B cell (primary cell): Measurements from ENCODE around the gene FOXN1.

Source experiments
- CTCF ChIP-seq: fragments of 200-600 bp; IDR thresholded peaks from one replicate; pipeline ENCODE4 v1.8.0; 2022; ENCODE audit warnings: antibody characterized with exemption, mild to moderate bottlenecking
- EZH2 ChIP-seq: IDR thresholded peaks from 2 replicates; pipeline ENCODE4 v1.6.1; 2012; ENCODE audit warnings: borderline replicate concordance, low read depth, mild to moderate bottlenecking, moderate library complexity, low read length; ENCODE audit not compliant: insufficient read depth, poor library complexity, severe bottlenecking

- TF ChIP-seq CTCF: no peak
- TF ChIP-seq EZH2: no peak
Observed at GRCh38 chr17:28523186-28523585, 17.0 kb downstream of the FOXN1 start.
